ENCODE data around the gene CNTNAP5. TPM values are rescaled to one million over a fixed set of nuclear protein-coding genes. Genes with fewer than 3 reads are reported as not detected.

CNTNAP5 gene
- total RNA-seq, 1 experiment from 2014 or later, result 0.48 TPM

DNA sequence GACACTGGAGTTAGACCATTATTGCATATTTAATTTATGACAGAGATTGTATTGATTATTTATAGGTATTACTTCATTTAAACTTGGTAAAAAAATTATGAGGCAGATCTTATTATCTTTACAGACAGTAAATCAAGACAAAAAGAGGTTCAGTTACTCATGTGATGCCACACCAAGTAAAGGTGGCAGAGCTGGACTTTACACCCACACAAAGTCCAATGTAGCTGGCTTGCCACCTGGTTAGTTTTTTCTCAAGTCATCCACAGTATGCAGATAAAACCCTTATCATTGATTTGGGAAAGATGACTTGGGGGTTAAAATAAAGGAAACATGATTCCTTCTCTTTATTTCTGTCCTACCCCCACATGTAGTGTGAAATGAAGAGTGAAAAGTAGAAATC is 137.2 kb downstream of the CNTNAP5 start:
- no peak overlapping the region for H2BK120ac ChIP-seq (ENCODE audit: low read depth, low read length, poor library complexity, severe bottlenecking)
- H2BK20ac ChIP-seq (ENCODE audit: low read depth, low read length, poor library complexity, severe bottlenecking), result no peak overlapping the region
- Mint-ChIP-seq H3K9me3 (no peaks in the 10 kb centered on the region; a peak in 1 of 5 replicates), H3K4me1 (peaks cover 17 to 32% of the 10 kb centered on the region in 2 experiments), H3K27ac (no peak overlapping the region), H3K36me3 (ENCODE audit: insufficient read depth in 1 of 3, low read depth in 3 of 3) (no peaks in the 10 kb centered on the region), H3K4me3 (no peak overlapping the region), H3K27me3 (ENCODE audit: low read depth) (peaks cover 9% of the 10 kb centered on the region)
- H3K27ac ChIP-seq (ENCODE audit: insufficient read length, low read depth, low read length), result no peak overlapping the region
- H3K4ac ChIP-seq (ENCODE audit: low read depth, low read length), result no peak overlapping the region
- no peak overlapping the region for H2BK15ac ChIP-seq (ENCODE audit: low read depth, low read length)
- no peak overlapping the region for H2BK12ac ChIP-seq (ENCODE audit: insufficient read length, low read depth, low read length)
- H3K4me2 ChIP-seq (ENCODE audit: insufficient read depth, insufficient read length, low read length), result no peak overlapping the region
- H3K9me3 ChIP-seq (ENCODE audit: control insufficient read depth, low read depth, low read length), result no peaks in the 10 kb centered on the region
- no peak overlapping the region for H3K56ac ChIP-seq (ENCODE audit: insufficient read length, low read depth, low read length)
- H4K8ac ChIP-seq (replicated peaks; ENCODE audit: insufficient read length, low read depth, low read length), result no peak overlapping the region
- no peak overlapping the region for H3K18ac ChIP-seq (ENCODE audit: insufficient read length, low read depth, low read length)
- H3K23me2 ChIP-seq (ENCODE audit: insufficient read length, low read depth, low read length, poor library complexity, severe bottlenecking), result no peaks in the 10 kb centered on the region
- H4K91ac ChIP-seq (ENCODE audit: insufficient read length, low read depth, low read length), result no peak overlapping the region
- H3K79me2 ChIP-seq (ENCODE audit: insufficient read depth, low read length), result no peaks in the 10 kb centered on the region
- H3K9ac ChIP-seq (ENCODE audit: extremely low read depth, insufficient read length, low read length), result no peak overlapping the region
- H3T11ph ChIP-seq (ENCODE audit: low read length), result no peak overlapping the region
- TF ChIP-seq, protein P1, sequence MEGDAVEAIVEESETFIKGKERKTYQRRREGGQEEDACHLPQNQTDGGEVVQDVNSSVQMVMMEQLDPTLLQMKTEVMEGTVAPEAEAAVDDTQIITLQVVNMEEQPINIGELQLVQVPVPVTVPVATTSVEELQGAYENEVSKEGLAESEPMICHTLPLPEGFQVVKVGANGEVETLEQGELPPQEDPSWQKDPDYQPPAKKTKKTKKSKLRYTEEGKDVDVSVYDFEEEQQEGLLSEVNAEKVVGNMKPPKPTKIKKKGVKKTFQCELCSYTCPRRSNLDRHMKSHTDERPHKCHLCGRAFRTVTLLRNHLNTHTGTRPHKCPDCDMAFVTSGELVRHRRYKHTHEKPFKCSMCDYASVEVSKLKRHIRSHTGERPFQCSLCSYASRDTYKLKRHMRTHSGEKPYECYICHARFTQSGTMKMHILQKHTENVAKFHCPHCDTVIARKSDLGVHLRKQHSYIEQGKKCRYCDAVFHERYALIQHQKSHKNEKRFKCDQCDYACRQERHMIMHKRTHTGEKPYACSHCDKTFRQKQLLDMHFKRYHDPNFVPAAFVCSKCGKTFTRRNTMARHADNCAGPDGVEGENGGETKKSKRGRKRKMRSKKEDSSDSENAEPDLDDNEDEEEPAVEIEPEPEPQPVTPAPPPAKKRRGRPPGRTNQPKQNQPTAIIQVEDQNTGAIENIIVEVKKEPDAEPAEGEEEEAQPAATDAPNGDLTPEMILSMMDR (conservative IDR thresholded peaks at IDR 0.05), result no peak
- H2AK5ac ChIP-seq (ENCODE audit: insufficient read length, low read length), result no peak overlapping the region
- no peaks in the 10 kb centered on the region for H4K20me1 ChIP-seq (ENCODE audit: control insufficient read depth, insufficient read depth, insufficient read length)
- no peaks in the 10 kb centered on the region for H3K79me1 ChIP-seq (ENCODE audit: insufficient read depth, low read depth, low read length, poor library complexity, severe bottlenecking)
- H3K23ac ChIP-seq (ENCODE audit: insufficient read length, low read depth, low read length), result no peak overlapping the region
- peaks cover 6% of the 10 kb centered on the region for H3K4me1 ChIP-seq (ENCODE audit: insufficient read depth, low read length)
- H2BK5ac ChIP-seq (ENCODE audit: insufficient read length, low read length), result no peak overlapping the region
- H3K14ac ChIP-seq (ENCODE audit: insufficient read depth, low read length), result no peak overlapping the region
- H4K5ac ChIP-seq (ENCODE audit: insufficient read length, low read depth, low read length), result no peak overlapping the region
- no peak for DNase-seq
- no peak overlapping the region for H2AFZ ChIP-seq (ENCODE audit: low read length)
- peaks cover 3% of the 10 kb centered on the region; the same call in 1 of the 2 replicates for H3K27me3 ChIP-seq (ENCODE audit: insufficient read depth, low read length)
